ENCODE results near the gene RIMKLA. TPM values are rescaled to one million over a fixed set of nuclear protein-coding genes. Genes with fewer than 3 reads are reported as not detected.

The RIMKLA gene
- total and polyA plus RNA-seq, 2 of the 13 experiments (the other 11 are each of a cell fraction or from before 2014, with no cell fraction given), result 2.5 to 3.8 TPM

GRCh38 chr1:42424201-42424600, 43.6 kb downstream of the RIMKLA start:
- no TSS peak for BruUV-seq (replicated peaks)
- Histone ChIP-seq H3K27me3 (ENCODE audit: control insufficient read depth in 1 of 2, insufficient read depth in 2 of 2, low read length in 2 of 2) (peaks cover 0 to 18% of the 10 kb centered on the region in 2 experiments; a peak in 1 of 5 replicates), H3K4me1 (ENCODE audit: insufficient read depth, low read length) (peaks cover 1% of the 10 kb centered on the region), H3K4me3 (replicated peaks in 1 of 3; ENCODE audit: insufficient read depth in 1 of 3, low read depth in 2 of 3, low read length in 3 of 3) (no peak overlapping the region), H3K9ac (ENCODE audit: insufficient read depth, low read depth, low read length) (no peak overlapping the region), H2AFZ (ENCODE audit: low read length) (no peak overlapping the region), H3K36me3 (replicated peaks in 1 of 2; ENCODE audit: control insufficient read depth in 1 of 2, insufficient read depth in 2 of 2, low read length in 2 of 2) (no peaks in the 10 kb centered on the region), H3K79me2 (ENCODE audit: insufficient read depth, low read length) (no peaks in the 10 kb centered on the region), H3K4me2 (ENCODE audit: low read depth, low read length) (no peak overlapping the region), H3K27ac (ENCODE audit: extremely low read length, insufficient read depth, low read length) (no peak overlapping the region), H3K9me3 (ENCODE audit: low read length) (no peaks in the 10 kb centered on the region), H4K20me1 (ENCODE audit: insufficient read depth, low read length) (no peaks in the 10 kb centered on the region)
- ChIA-PET CTCF (ENCODE audit: low intra/inter-chr PET ratio, low total read pairs) (no interaction called here), POLR2A (no interaction called here)
- FAIRE-seq (no peak), ATAC-seq (no peak), DNase-seq (ENCODE audit: low spot score) (no peak)
- no peak for TF ChIP-seq ZNF251 (CRISPR knock-in tag; IDR thresholded peaks at IDR 0.05)
- 34% methylated on average over 4 of the region's 4 CpGs for WGBS (ENCODE audit: low lambda C conversion rate)
- in situ Hi-C loops (cut with HindIII; ENCODE audit: extremely low pct_ligation_motif_present, low pct_unique_long_range_greater_than_20kb), result no loop called here
- intact Hi-C loops (cut with micrococcal nuclease; ENCODE audit: unreplicated experiment), result no loop called here

DNA sequence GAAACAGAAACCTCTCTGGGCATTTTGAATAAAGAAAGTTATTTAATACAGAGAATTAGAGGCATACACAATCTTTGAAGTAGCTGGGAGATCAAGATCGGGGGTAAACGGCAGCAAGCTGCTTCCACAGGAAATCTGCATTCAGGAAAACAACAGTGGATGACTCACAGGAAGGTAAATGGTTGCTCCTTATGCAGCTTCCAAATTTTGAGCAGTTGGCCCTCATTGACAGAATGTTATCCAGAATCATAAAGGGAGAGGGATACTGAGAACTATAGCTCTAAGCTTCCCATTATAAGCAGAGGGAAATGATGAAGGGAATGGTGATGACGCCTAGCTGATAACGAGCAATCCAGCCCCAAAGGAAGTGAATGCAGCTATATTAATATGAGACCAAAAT, 46.6 kb downstream of the RIMKLA start:
- ATAC-seq, result no peak
- no TSS peak for BruUV-seq (replicated peaks)
- ChIA-PET POLR2A (no interaction called here), CTCF (ENCODE audit: low intra/inter-chr PET ratio, low total read pairs) (no interaction called here)
- H3K79me2 ChIP-seq (ENCODE audit: insufficient read depth, low read length), result no peaks in the 10 kb centered on the region
- no peak for FAIRE-seq
- no peak overlapping the region for H2AFZ ChIP-seq (ENCODE audit: low read length)
- TF ChIP-seq ZNF160 (CRISPR knock-in tag; IDR thresholded peaks at IDR 0.05) (no peak), ZNF577 (CRISPR knock-in tag; IDR thresholded peaks at IDR 0.05; ENCODE audit: borderline replicate concordance, low read depth) (no peak), MYNN (CRISPR knock-in tag; IDR thresholded peaks at IDR 0.05; ENCODE audit: low read depth) (no peak), GTF3A (CRISPR knock-in tag; conservative IDR thresholded peaks at IDR 0.05) (no peak), RFX1 (IDR thresholded peaks at IDR 0.05) (no peak), AGO1 (IDR thresholded peaks at IDR 0.05; ENCODE audit: low read depth, low read length, poor library complexity, severe bottlenecking) (no peak)
- TF ChIP-seq, protein P1, sequence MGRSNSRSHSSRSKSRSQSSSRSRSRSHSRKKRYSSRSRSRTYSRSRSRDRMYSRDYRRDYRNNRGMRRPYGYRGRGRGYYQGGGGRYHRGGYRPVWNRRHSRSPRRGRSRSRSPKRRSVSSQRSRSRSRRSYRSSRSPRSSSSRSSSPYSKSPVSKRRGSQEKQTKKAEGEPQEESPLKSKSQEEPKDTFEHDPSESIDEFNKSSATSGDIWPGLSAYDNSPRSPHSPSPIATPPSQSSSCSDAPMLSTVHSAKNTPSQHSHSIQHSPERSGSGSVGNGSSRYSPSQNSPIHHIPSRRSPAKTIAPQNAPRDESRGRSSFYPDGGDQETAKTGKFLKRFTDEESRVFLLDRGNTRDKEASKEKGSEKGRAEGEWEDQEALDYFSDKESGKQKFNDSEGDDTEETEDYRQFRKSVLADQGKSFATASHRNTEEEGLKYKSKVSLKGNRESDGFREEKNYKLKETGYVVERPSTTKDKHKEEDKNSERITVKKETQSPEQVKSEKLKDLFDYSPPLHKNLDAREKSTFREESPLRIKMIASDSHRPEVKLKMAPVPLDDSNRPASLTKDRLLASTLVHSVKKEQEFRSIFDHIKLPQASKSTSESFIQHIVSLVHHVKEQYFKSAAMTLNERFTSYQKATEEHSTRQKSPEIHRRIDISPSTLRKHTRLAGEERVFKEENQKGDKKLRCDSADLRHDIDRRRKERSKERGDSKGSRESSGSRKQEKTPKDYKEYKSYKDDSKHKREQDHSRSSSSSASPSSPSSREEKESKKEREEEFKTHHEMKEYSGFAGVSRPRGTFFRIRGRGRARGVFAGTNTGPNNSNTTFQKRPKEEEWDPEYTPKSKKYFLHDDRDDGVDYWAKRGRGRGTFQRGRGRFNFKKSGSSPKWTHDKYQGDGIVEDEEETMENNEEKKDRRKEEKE (IDR thresholded peaks at IDR 0.05), result no peak
- H3K36me3 ChIP-seq (replicated peaks in 1 of 2; ENCODE audit: control insufficient read depth in 1 of 2, insufficient read depth in 2 of 2, low read length in 2 of 2), result no peaks in the 10 kb centered on the region
- no peak overlapping the region for H3K27ac ChIP-seq (ENCODE audit: extremely low read length, insufficient read depth, low read length)
- H3K9me3 ChIP-seq (ENCODE audit: low read length), result no peaks in the 10 kb centered on the region
- peaks cover 0 to 3% of the 10 kb centered on the region in 2 experiments; a peak in 1 of 5 replicates for H3K27me3 ChIP-seq (ENCODE audit: control insufficient read depth in 1 of 2, insufficient read depth in 2 of 2, low read length in 2 of 2)
- no peak for DNase-seq (ENCODE audit: low spot score)
- intact Hi-C loops (cut with micrococcal nuclease; ENCODE audit: unreplicated experiment), result no loop called here
- in situ Hi-C loops (cut with HindIII; ENCODE audit: extremely low pct_ligation_motif_present, low pct_unique_long_range_greater_than_20kb), result no loop called here
- no peak overlapping the region for H3K9ac ChIP-seq (ENCODE audit: insufficient read depth, low read depth, low read length)
- WGBS (ENCODE audit: low lambda C conversion rate), result 29% methylated on average over 4 of the region's 4 CpGs
- H4K20me1 ChIP-seq (ENCODE audit: insufficient read depth, low read length), result no peaks in the 10 kb centered on the region
- peaks cover 32% of the 10 kb centered on the region for H3K4me1 ChIP-seq (ENCODE audit: insufficient read depth, low read length)
- H3K4me3 ChIP-seq (replicated peaks in 1 of 3; ENCODE audit: insufficient read depth in 1 of 3, low read depth in 2 of 3, low read length in 3 of 3), result no peak overlapping the region
- no peak overlapping the region for H3K4me2 ChIP-seq (ENCODE audit: low read depth, low read length)

All from HepG2 (cell line).